Gastroesophageal sphincter (tissue), 3 donors: ENCODE data around the gene TBX20.
"Not testable (repeated sequence)": the region's sequence is repeated elsewhere in the genome, so short reads cannot be mapped to it uniquely, and the experiment has no call there.

ENCODE experiments used
- POLR2A ChIP-seq, 2 donors: fragments of 450-650 bp; IDR thresholded peaks; one replicate each; pipeline ENCODE4 v1.6.1; 2017; ENCODE audit warnings: antibody characterized with exemption in 2 of 2, mild to moderate bottlenecking in 2 of 2, moderate library complexity in 1 of 2
- POLR2AphosphoS5 ChIP-seq: sonication (generic); formaldehyde crosslinking; IDR thresholded peaks from one replicate; pipeline ENCODE4 v1.6.1; 2017; ENCODE audit warnings: antibody characterized with exemption
- TF ChIP-seq, protein P1 (sequence below), 4 experiments: fragments of 200-600 bp in 2 of 4; fragments of 450-650 bp in 2 of 4; sonication (generic) in 1 of 4; IDR thresholded peaks; one replicate each; pipeline ENCODE4 v1.5.1; 2017 to 2019; ENCODE audit warnings: antibody characterized with exemption in 4 of 4, mild to moderate bottlenecking in 2 of 4, moderate library complexity in 2 of 4

DNA sequence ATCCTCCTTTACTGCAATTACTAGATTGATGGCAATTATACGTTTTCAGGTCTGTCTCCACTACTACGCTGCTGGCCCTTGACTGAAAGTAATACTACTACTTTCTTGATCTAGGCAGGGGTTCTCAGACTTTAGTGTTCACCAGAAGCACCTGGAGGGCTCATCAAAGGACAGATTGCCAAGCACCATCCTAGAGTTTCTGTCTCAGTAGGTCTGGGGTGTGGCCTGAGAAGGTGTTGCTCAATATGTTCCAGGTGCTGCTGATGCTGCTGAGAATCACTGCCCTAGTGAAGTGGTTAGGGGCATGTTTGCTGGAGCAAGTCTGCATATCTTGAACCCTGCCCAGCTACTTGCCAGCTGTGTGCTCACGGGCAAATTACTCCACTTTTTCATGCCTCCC, 37.9 kb downstream of the TBX20 start:
- TF ChIP-seq, protein P1, sequence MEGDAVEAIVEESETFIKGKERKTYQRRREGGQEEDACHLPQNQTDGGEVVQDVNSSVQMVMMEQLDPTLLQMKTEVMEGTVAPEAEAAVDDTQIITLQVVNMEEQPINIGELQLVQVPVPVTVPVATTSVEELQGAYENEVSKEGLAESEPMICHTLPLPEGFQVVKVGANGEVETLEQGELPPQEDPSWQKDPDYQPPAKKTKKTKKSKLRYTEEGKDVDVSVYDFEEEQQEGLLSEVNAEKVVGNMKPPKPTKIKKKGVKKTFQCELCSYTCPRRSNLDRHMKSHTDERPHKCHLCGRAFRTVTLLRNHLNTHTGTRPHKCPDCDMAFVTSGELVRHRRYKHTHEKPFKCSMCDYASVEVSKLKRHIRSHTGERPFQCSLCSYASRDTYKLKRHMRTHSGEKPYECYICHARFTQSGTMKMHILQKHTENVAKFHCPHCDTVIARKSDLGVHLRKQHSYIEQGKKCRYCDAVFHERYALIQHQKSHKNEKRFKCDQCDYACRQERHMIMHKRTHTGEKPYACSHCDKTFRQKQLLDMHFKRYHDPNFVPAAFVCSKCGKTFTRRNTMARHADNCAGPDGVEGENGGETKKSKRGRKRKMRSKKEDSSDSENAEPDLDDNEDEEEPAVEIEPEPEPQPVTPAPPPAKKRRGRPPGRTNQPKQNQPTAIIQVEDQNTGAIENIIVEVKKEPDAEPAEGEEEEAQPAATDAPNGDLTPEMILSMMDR (IDR thresholded peaks at IDR 0.05) = not testable (repeated sequence)
- TF ChIP-seq POLR2A (IDR thresholded peaks at IDR 0.05); POLR2AphosphoS5: not testable (repeated sequence)
